Fibroblast of skin of abdomen (primary cell): ENCODE results near the gene PLEKHA5.

Experiments used
- DNase-seq: peaks from one replicate; pipeline ENCODE4 v3.0.0-alpha.2; 2013

Gene PLEKHA5

GRCh38 chr12:19234171-19234704, 104.7 kb downstream of the PLEKHA5 start:
- peak; percentile 52 for DNase-seq

GRCh38 chr12:19234981-19235871, 105.7 kb downstream of the PLEKHA5 start:
- DNase-seq, result peak; percentile 41

DNA sequence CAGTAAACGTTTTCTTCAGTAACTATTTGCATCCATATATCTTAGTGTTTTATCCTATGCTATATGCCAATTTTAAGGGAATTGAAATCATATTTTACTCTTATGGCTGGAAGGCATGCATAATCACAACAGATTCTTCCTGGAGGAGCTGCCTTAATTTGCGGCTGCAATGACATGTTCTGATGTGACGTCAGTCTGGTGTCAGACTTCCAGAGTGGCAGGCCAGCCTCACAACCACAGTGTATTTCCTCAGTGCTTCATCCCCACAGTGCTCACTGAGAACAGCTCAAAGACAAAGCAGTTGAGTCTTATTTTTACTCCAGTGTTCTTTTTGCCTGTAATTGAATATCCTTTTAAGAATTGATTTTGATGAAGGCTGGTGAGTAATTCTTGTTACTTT, 107.1 kb downstream of the PLEKHA5 start:
- DNase-seq, result peak; percentile 79

GRCh38 chr12:19238540-19238939, 109.0 kb downstream of the PLEKHA5 start:
- DNase-seq, result no peak

DNA sequence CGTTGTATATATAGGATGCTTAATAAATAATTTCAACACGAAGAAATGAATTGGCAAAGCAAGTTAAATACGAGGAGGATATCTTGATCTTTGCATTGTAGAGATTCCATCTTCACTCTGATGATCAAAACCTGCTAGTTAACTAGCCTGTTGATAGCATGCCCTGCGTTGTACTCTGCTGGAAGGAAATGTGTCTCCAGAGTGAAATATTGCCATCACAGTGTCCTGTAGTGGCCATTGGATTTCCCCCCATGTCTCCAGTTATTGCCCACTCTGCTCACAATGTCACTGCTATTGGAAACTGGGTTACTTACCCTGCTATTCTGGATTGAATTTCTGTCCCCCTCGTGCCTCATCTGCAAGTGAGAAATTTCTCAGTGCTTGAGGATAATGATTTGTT, 109.6 kb downstream of the PLEKHA5 start:
- no peak for DNase-seq

DNA sequence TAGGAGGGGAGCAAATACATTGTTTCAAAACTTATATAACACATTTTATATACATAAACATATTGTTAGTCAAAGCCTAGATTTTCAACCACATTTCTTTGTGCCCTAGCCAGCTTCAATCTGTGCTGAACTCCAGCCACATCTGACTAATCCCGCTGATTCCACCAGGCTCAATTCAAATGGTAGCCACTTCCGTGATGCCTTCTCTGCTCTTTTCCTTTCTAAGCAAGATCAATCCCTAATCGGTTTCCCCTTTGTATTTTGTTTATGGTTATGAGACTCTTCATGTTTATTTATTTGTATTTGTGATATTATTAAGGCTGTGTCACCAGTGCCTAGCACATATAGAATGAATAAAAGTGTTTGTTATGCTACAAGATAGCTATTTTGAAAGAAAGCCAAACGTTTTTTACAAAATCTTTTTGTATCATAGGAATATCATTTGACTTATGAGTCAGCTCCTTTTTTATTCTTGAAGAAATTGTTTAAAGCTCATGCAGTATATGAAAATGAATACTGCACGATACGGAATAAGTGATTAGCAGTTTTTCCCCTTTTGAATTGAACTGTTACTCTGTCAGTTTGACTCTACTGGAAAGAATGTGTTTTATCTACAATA, 110.2 kb downstream of the PLEKHA5 start:
- peak; percentile 72 for DNase-seq

DNA sequence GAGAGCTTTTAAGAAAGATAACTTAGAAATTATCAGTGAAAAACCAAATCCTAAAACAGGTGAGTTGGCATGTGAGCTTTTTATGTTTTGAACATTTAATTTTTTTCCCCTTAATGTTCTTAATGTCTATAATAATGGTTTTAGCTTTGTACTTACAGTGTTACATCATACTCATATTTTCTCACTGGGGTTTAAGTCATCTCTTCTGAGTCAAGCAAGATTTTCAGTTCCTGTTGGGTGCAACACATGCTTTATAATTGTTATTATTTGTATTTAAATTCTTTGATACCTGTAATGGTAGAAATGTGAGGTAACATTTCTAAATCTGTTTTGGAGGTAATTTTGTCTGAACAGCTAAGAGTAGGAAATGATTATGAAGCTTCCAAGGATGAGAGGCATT, 113.0 kb downstream of the PLEKHA5 start:
- DNase-seq, result no peak

DNA sequence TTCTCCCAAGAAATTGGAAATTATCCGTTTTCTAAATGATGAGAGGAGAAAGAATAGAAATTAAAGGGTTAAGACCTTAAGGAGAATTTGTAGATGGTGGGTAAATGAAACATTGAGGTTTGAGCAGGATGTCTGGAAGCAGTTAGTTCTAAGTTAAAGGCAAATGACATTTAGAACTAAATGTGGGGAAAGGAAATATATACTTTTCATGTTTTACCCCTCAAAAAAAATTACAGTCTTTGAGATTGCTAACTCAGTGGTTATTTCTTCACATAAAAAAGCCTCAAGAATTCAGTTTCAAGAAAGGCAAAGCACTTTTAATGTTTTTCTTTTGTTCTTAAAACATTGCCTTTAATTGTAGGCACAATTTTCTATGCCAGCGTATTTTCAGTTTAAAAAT, 114.0 kb downstream of the PLEKHA5 start:
- peak; percentile 38 for DNase-seq

GRCh38 chr12:19244312-19244711, 114.8 kb downstream of the PLEKHA5 start:
- no peak for DNase-seq

GRCh38 chr12:19245106-19245505, 115.6 kb downstream of the PLEKHA5 start:
- no peak for DNase-seq

GRCh38 chr12:19245666-19246065, 116.1 kb downstream of the PLEKHA5 start:
- DNase-seq, result no peak

DNA sequence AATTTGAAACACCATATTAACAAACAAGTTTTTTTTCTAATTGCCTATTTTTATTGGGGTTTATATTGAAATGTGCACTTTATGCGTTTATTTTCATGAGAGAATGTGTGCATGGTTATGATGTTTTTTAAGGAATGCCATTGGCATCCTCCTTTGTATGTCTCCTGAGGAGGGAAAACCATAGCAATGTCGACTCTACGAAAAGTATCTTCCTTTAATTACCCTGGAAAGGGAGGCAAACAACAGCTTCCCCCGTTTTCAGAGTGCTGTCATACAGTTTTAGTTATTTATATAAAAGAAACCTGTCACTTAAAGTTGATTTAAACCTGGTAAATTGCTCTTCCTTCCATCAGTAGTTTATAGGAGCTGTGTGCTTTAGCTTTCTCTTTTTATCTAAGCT, 117.4 kb downstream of the PLEKHA5 start:
- DNase-seq, result no peak

GRCh38 chr12:19248929-19249602, 119.5 kb downstream of the PLEKHA5 start:
- DNase-seq, result peak; percentile 84

DNA sequence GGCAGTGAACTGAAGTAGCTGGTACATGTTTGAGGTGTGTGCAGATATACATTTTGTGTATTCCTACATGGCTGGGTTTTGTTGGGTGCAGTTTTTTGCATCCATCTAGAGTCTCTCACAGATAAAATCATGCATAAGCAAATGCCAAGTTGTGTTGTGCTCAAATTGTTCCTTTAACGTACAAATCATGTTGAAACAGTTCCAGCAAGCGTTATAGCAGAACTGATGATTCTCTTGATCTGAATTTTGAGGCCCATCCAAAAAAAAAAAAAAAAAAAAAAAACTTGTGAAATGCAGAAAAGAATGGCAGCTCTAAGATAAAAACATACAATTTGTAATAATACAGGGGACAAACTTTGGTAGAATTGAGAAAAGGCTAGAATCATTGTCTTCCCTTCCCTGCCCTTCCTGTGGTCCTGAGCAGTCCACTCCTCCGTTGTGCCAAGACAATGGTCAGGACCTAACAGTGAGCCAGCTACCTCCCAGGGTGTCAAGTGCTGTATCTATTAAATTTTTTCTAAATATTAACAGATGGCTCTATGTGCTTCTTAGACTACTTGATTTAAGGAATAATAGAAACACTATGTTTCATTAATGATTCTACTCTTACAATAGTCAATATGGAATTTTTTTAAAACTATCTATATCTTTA, 122.1 kb downstream of the PLEKHA5 start:
- DNase-seq, result no peak

- DNase-seq, result no peak
These were observed 130.6 kb downstream of the PLEKHA5 start for GRCh38 chr12:19260135-19260534.

- DNase-seq, result no peak
These were observed 132.2 kb downstream of the PLEKHA5 start for GRCh38 chr12:19261773-19262172.

DNA sequence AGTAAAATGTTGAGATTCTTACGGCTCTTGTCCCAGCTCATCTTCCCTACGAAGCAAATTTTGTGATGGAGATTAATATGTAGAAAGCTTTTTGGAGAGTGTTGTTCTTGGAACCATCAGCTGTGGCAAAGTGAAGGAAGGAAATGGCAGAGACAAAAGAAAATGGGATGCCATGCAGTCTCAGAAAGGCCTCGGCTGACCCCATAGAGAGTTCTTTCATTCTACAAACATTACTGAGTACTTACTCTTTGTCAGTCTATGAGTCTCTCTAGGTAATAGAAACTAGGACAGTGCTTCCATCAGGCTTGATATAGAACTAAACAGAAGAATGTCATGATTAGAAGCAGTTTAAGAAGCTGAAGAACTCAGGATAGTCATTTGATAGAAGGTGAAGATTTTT, 134.1 kb downstream of the PLEKHA5 start:
- no peak for DNase-seq

DNA sequence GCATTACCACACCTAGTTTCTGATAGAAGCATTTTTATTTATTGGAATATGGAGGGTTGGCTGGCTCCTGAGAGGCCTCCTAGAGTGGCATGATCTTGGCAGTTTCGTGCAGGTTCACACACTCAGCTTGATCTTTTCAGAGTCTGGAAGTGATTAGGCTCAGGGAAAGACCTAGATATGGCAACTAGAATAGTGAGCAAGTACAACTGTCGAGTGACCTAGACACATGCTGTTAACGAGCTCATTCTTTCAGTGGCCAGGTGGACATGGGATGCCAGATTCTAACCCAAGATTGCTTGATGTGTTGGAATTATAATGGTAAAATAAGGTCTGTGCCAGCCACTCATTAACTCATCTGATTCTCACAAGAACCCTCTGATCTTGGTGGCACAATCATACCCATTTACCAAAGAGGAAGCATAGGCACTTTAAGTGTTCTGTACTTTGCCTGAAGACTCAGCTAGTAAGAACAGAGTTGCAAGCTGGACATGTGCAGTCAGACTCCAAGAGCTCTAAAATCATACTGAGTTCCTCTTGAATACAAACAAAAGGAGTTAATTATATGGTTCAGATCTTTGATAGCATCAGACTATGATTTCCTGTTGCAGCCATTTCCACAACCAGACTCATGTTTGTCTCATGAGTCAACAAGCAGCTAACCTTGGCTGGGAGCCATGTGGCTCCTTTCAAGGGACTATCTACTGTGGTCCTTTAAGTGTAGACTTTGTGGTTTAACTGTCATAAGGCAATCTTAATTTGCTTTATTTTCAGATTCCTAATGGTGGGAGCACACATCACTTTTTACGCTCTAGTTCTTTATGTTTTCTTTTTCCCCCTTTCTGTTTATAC, 144.2 kb downstream of the PLEKHA5 start:
- peak; percentile 99 for DNase-seq

- no peak for DNase-seq
These were observed 147.2 kb downstream of the PLEKHA5 start for GRCh38 chr12:19276767-19277166.

GRCh38 chr12:19277711-19278110, 148.2 kb downstream of the PLEKHA5 start:
- no peak for DNase-seq

DNA sequence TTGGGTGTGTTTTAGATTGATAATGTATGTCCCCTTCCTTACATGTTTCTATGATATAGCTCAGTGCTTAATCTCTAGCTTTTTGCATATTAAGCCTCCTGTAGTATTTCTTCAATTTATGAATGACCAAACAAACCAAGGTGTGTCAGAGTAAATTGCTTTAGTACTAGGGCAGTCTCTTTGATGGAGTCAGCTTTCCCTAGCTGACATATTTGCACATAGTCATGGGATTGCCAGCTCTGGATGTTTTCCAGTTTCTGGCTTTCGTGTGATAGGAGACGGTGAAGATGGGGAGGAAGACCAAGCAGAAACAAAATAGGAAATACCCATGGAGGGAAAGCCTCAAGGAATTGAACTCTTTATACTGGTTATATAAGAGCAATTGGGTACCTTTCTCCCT, 148.9 kb downstream of the PLEKHA5 start:
- no peak for DNase-seq
